Mammary epithelial cell (primary cell): ENCODE results near the gene ANKRD12.

Source experiments
- EZH2 ChIP-seq: IDR thresholded peaks from 2 replicates; pipeline ENCODE4 v1.6.1; 2012; ENCODE audit warnings: low read length, inconsistent platforms, borderline replicate concordance
- TF ChIP-seq, protein P1 (sequence below), 2 donors: IDR thresholded peaks in 1 of 2; conservative IDR thresholded peaks in 1 of 2; 2 replicates each; pipeline ENCODE4 v1.5.1; 2011 to 2012; ENCODE audit warnings: inconsistent platforms in 2 of 2, low read length in 2 of 2, mild to moderate bottlenecking in 2 of 2, control low read depth in 1 of 2, low read depth in 1 of 2; ENCODE audit not compliant: insufficient read depth in 1 of 2; ENCODE audit errors: extremely low read depth in 1 of 2

DNA sequence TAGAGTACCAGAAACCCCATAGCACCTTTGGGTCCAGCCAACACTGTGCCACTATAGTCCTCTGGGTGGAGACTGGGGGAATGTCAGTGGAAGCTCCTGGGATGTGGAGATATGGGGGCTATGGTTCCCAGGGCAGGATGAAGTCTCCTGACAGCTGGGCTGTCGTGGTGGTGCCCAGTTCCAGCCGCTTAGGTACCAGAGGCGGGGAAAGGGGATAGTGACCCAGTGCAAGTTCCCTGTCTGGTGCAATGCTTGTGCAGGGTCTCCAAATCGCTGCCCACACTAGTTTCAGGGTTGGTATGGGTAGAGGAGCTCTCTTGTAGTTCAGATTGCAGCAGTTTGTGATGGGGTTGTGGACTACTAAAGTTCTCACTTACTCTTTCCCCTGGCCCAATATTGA lies 97.9 kb downstream of the ANKRD12 start:
- TF ChIP-seq, protein P1, sequence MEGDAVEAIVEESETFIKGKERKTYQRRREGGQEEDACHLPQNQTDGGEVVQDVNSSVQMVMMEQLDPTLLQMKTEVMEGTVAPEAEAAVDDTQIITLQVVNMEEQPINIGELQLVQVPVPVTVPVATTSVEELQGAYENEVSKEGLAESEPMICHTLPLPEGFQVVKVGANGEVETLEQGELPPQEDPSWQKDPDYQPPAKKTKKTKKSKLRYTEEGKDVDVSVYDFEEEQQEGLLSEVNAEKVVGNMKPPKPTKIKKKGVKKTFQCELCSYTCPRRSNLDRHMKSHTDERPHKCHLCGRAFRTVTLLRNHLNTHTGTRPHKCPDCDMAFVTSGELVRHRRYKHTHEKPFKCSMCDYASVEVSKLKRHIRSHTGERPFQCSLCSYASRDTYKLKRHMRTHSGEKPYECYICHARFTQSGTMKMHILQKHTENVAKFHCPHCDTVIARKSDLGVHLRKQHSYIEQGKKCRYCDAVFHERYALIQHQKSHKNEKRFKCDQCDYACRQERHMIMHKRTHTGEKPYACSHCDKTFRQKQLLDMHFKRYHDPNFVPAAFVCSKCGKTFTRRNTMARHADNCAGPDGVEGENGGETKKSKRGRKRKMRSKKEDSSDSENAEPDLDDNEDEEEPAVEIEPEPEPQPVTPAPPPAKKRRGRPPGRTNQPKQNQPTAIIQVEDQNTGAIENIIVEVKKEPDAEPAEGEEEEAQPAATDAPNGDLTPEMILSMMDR (conservative IDR thresholded peaks at IDR 0.05 in 1 of 2, IDR thresholded peaks at IDR 0.05 in 1 of 2; ENCODE audit: extremely low read depth in 1 of 2, insufficient read depth in 1 of 2, low read depth in 1 of 2, low read length in 2 of 2), result no peak
- TF ChIP-seq EZH2, result no peak
